Calu3 (cell line): Measurements from ENCODE around the gene CDKN1A. TPM values are rescaled to one million over a fixed set of nuclear protein-coding genes. Genes with fewer than 3 reads are reported as not detected.

Experiments used
- BruUV-seq: library from RNA; stranded (reverse); fragments of 400-500 nt; replicated peaks from 2 replicates; lab custom pipeline; 2021; lab: Mats Ljungman, UMichigan
- CTCF ChIA-PET: fragments of 300-600 bp; sonication (Branson Sonifier 250); formaldehyde crosslinking; loops from one replicate; lab custom pipeline; 2022; ENCODE audit warnings: antibody characterized with exemption; lab: Charles Lee
- DNase-seq: peaks from one replicate; pipeline ENCODE4 v3.0.0; 2022
- H3K27ac Mint-ChIP-seq: one replicate; pipeline ENCODE4 v1.8.0; 2022; ENCODE audit warnings: mixed read lengths; ENCODE audit not compliant: unreplicated experiment
- H3K27me3 Mint-ChIP-seq: one replicate; pipeline ENCODE4 v1.8.0; 2022; ENCODE audit warnings: mixed read lengths; ENCODE audit not compliant: unreplicated experiment
- H3K36me3 Mint-ChIP-seq: one replicate; pipeline ENCODE4 v1.8.0; 2022; ENCODE audit warnings: mild to moderate bottlenecking, moderate library complexity, mixed read lengths; ENCODE audit not compliant: insufficient read depth, unreplicated experiment
- H3K4me1 Mint-ChIP-seq: one replicate; pipeline ENCODE4 v1.8.0; 2022; ENCODE audit warnings: mild to moderate bottlenecking, low read depth, mixed read lengths; ENCODE audit not compliant: unreplicated experiment
- H3K4me3 Mint-ChIP-seq: one replicate; pipeline ENCODE4 v1.8.0; 2022; ENCODE audit warnings: mild to moderate bottlenecking, low read depth, moderate library complexity, mixed read lengths; ENCODE audit not compliant: unreplicated experiment
- H3K9me3 Mint-ChIP-seq: one replicate; pipeline ENCODE4 v1.8.0; 2022; ENCODE audit warnings: low read depth, mixed read lengths; ENCODE audit not compliant: unreplicated experiment
- CTCF ChIP-seq: fragments of 200-600 bp; IDR thresholded peaks from one replicate; pipeline ENCODE4 v1.8.0; 2022; ENCODE audit warnings: antibody characterized with exemption; ENCODE audit not compliant: unreplicated experiment
- intact Hi-C: fragments of 100-400 bp; cut with micrococcal nuclease; formaldehyde crosslinking; loops from one replicate; pipeline ENCODE4 v1.10.0; 2022; ENCODE audit not compliant: unreplicated experiment
- total RNA-seq: library from RNA; stranded (reverse); gene quantifications from 2 replicates; pipeline ENCODE4 v1.2.3, GENCODE V29; 2022

Gene CDKN1A
- total RNA-seq, 1 experiment from 2014 or later = 33.7 TPM

- H3K4me3 Mint-ChIP-seq = no peak overlapping the region
- H3K27me3 Mint-ChIP-seq = no peaks in the 10 kb centered on the region
- H3K4me1 Mint-ChIP-seq = peaks cover 20% of the 10 kb centered on the region
- peak; percentile 68 for DNase-seq
- TF ChIP-seq CTCF = no peak
- BruUV-seq = no TSS peak
- H3K27ac Mint-ChIP-seq = no peak overlapping the region
- intact Hi-C loops = no loop called here
- CTCF ChIA-PET = interaction anchor here (0.8 kb wide), 1 partner anchor 57 kb away, joined by 3 read pairs; no protein-coding TSS in a partner anchor
- H3K9me3 Mint-ChIP-seq = no peaks in the 10 kb centered on the region
- H3K36me3 Mint-ChIP-seq = no peaks in the 10 kb centered on the region
Observed at GRCh38 chr6:36633915-36634314, 44.6 kb upstream of the CDKN1A start.

GRCh38 chr6:36634317-36635108, 44.0 kb upstream of the CDKN1A start:
- CTCF ChIA-PET = interaction anchor here (0.5 kb wide), 1 partner anchor 68 kb away, joined by 3 read pairs; no protein-coding TSS in a partner anchor
- no peak for DNase-seq
- Mint-ChIP-seq H3K27me3 (no peaks in the 10 kb centered on the region), H3K4me1 (peaks cover 20% of the 10 kb centered on the region), H3K9me3 (no peaks in the 10 kb centered on the region), H3K4me3 (no peak overlapping the region), H3K27ac (no peak overlapping the region), H3K36me3 (no peaks in the 10 kb centered on the region)
- BruUV-seq = no TSS peak
- TF ChIP-seq CTCF = no peak
- intact Hi-C loops = no loop called here

- TF ChIP-seq CTCF = no peak
- Mint-ChIP-seq H3K36me3 (no peaks in the 10 kb centered on the region), H3K27me3 (no peaks in the 10 kb centered on the region), H3K4me1 (peaks cover 20% of the 10 kb centered on the region), H3K27ac (no peak overlapping the region), H3K4me3 (no peak overlapping the region), H3K9me3 (no peaks in the 10 kb centered on the region)
- no peak for DNase-seq
- intact Hi-C loops = no loop called here
- no TSS peak for BruUV-seq
- CTCF ChIA-PET = no interaction called here
Observed at GRCh38 chr6:36636283-36636682, 42.2 kb upstream of the CDKN1A start.

- Mint-ChIP-seq H3K27ac (no peak overlapping the region), H3K4me3 (no peak overlapping the region), H3K27me3 (no peaks in the 10 kb centered on the region), H3K9me3 (no peaks in the 10 kb centered on the region), H3K36me3 (no peaks in the 10 kb centered on the region), H3K4me1 (peaks cover 20% of the 10 kb centered on the region)
- BruUV-seq = no TSS peak
- TF ChIP-seq CTCF = no peak
- CTCF ChIA-PET = interaction anchor here (0.6 kb wide), 1 partner anchor 21 kb away, joined by 3 read pairs; no protein-coding TSS in a partner anchor
- intact Hi-C loops = no loop called here
- DNase-seq = no peak
Observed at GRCh38 chr6:36636687-36637418, 41.7 kb upstream of the CDKN1A start.
